ENCODE results near the gene RAI1. TPM values are rescaled to one million over a fixed set of nuclear protein-coding genes. Genes with fewer than 3 reads are reported as not detected.

Gene RAI1
- total and polyA plus RNA-seq, 10 of the 15 experiments (the other 5 are each of a cell fraction or from before 2014, with no cell fraction given), result 0.66 to 37.7 (median 6.0) TPM

DNA sequence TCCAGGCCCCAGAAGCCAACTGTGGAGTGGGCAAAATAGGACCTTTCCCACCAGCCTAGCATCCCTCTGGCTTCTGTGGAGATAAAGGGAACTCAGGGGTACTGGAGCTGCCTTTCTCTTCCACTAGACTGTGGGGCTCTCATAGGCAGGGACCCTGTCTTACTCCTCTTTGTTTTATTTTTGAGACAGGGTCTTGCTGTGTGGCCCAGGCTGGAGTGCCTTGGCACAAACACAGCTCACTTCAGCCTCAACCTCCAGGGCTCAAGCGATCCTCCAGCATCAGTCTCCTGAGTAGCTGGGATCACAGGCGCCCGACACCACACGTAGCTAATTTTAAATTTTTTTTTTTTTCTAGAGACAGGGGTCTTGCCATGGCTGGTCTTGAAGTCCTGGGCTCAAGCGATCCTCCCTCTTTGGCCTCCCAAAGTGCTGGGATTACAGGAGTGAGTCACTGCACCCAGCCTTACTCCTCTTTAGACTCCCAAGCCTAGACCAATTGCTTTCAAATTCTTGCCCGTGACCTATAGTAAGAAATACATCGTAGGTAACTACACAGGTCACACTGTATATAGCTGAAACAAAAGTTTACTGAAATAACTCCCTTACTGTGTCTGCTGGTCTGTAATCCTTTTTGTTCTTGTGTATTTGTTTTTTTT, 2.6 kb downstream of the RAI1 start:
- RAD21 ChIA-PET (ENCODE audit: unreplicated experiment), result interaction anchor here (0.6 to 3.3 kb wide), 7 partner anchors 9 to 405 kb away, joined by 3 to 75 read pairs (median 5); no protein-coding TSS in a partner anchor
- Histone ChIP-seq H3K4me3 (peak overlapping the region; percentile 99), H3K36me3 (ENCODE audit: control insufficient read depth in 2 of 2, insufficient read depth in 2 of 2, low read length in 1 of 2) (peaks cover 0 to 3% of the 10 kb centered on the region in 2 experiments; a peak in 1 of 4 replicates), H3K4me1 (ENCODE audit: control insufficient read depth, insufficient read depth, low read length) (peaks cover 37% of the 10 kb centered on the region), H3K9ac (ENCODE audit: control insufficient read depth, insufficient read depth, low read length) (peak overlapping the region; percentile 88), H3K4me2 (ENCODE audit: control insufficient read depth, insufficient read depth) (peak overlapping the region; percentile 96), H3K27me3 (replicated peaks in 1 of 2; ENCODE audit: control insufficient read depth in 2 of 2, insufficient read depth in 2 of 2, low read length in 1 of 2) (no peaks in the 10 kb centered on the region), H3K79me2 (ENCODE audit: control insufficient read depth, insufficient read depth, low read length) (peaks cover 66% of the 10 kb centered on the region), H3K27ac (ENCODE audit: control insufficient read depth, insufficient read depth) (peak overlapping the region; percentile 90), H2AFZ (ENCODE audit: control insufficient read depth, low read depth, low read length) (no peak overlapping the region), H3K9me3 (replicated peaks; ENCODE audit: control insufficient read depth, insufficient read depth, low read length) (no peaks in the 10 kb centered on the region), H4K20me1 (ENCODE audit: control insufficient read depth, insufficient read depth) (no peaks in the 10 kb centered on the region)
- TF ChIP-seq, protein P1, sequence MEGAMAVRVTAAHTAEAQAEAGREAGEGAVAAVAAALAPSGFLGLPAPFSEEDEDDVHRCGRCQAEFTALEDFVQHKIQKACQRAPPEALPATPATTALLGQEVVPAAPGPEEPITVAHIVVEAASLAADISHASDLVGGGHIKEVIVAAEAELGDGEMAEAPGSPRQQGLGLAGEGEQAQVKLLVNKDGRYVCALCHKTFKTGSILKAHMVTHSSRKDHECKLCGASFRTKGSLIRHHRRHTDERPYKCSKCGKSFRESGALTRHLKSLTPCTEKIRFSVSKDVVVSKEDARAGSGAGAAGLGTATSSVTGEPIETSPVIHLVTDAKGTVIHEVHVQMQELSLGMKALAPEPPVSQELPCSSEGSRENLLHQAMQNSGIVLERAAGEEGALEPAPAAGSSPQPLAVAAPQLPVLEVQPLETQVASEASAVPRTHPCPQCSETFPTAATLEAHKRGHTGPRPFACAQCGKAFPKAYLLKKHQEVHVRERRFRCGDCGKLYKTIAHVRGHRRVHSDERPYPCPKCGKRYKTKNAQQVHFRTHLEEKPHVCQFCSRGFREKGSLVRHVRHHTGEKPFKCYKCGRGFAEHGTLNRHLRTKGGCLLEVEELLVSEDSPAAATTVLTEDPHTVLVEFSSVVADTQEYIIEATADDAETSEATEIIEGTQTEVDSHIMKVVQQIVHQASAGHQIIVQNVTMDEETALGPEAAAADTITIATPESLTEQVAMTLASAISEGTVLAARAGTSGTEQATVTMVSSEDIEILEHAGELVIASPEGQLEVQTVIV (IDR thresholded peaks at IDR 0.05; ENCODE audit: borderline replicate concordance, partially characterized antibody), result no peak
- TF ChIP-seq, protein P2, sequence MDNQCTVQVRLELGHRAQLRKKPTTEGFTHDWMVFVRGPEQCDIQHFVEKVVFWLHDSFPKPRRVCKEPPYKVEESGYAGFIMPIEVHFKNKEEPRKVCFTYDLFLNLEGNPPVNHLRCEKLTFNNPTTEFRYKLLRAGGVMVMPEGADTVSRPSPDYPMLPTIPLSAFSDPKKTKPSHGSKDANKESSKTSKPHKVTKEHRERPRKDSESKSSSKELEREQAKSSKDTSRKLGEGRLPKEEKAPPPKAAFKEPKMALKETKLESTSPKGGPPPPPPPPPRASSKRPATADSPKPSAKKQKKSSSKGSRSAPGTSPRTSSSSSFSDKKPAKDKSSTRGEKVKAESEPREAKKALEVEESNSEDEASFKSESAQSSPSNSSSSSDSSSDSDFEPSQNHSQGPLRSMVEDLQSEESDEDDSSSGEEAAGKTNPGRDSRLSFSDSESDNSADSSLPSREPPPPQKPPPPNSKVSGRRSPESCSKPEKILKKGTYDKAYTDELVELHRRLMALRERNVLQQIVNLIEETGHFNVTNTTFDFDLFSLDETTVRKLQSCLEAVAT (IDR thresholded peaks at IDR 0.05), result peak; percentile 86
- 0 out of 2 replicates have a peak, but pooled peaks have one; percentile 44 for TF ChIP-seq WRNIP1 (IDR thresholded peaks at IDR 0.05; ENCODE audit: borderline replicate concordance, low read depth, low read length)
- TF ChIP-seq IKZF2 (IDR thresholded peaks at IDR 0.05), result no peak
- TF ChIP-seq BACH1 (IDR thresholded peaks at IDR 0.05; ENCODE audit: borderline replicate concordance), result no peak
- TF ChIP-seq, protein P3, sequence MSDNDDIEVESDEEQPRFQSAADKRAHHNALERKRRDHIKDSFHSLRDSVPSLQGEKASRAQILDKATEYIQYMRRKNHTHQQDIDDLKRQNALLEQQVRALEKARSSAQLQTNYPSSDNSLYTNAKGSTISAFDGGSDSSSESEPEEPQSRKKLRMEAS (IDR thresholded peaks at IDR 0.05; ENCODE audit: low read depth, low read length), result no peak
- TF ChIP-seq, protein P4, sequence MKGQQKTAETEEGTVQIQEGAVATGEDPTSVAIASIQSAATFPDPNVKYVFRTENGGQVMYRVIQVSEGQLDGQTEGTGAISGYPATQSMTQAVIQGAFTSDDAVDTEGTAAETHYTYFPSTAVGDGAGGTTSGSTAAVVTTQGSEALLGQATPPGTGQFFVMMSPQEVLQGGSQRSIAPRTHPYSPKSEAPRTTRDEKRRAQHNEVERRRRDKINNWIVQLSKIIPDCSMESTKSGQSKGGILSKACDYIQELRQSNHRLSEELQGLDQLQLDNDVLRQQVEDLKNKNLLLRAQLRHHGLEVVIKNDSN (IDR thresholded peaks at IDR 0.05; ENCODE audit: borderline replicate concordance, extremely low read length, insufficient read depth, low read depth, low read length), result no peak
- TF ChIP-seq RAD21 (IDR thresholded peaks at IDR 0.05; ENCODE audit: insufficient read depth, low read depth, low read length), result no peak
- TF ChIP-seq, protein P5, sequence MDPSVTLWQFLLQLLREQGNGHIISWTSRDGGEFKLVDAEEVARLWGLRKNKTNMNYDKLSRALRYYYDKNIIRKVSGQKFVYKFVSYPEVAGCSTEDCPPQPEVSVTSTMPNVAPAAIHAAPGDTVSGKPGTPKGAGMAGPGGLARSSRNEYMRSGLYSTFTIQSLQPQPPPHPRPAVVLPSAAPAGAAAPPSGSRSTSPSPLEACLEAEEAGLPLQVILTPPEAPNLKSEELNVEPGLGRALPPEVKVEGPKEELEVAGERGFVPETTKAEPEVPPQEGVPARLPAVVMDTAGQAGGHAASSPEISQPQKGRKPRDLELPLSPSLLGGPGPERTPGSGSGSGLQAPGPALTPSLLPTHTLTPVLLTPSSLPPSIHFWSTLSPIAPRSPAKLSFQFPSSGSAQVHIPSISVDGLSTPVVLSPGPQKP (IDR thresholded peaks at IDR 0.05; ENCODE audit: low read depth, low read length), result no peak
- TF ChIP-seq ZNF24 (IDR thresholded peaks at IDR 0.05), result no peak
- SMC1A ChIA-PET (ENCODE audit: uncharacterized antibody, unreplicated experiment), result interaction anchor here (0.8 to 3.4 kb wide), 9 partner anchors 9 to 276 kb away, joined by 3 to 47 read pairs (median 3); partner anchors contain the start of gene SREBF1
- no TSS peak for BruUV-seq (replicated peaks)
- CTCF ChIA-PET, result interaction anchor here (0.7 to 3.1 kb wide), 7 partner anchors 12 to 349 kb away, joined by 3 to 17 read pairs (median 4); no protein-coding TSS in a partner anchor
- no peak for ATAC-seq
- intact Hi-C loops (cut with micrococcal nuclease; ENCODE audit: unreplicated experiment), result loop anchor here (2.0 to 5.0 kb wide), 3 partner anchors 43 to 349 kb away; no protein-coding TSS in a partner anchor
- WGBS (ENCODE audit: insufficient coverage, insufficient replicate concordance, low lambda C conversion rate, missing lambda C conversion rate), result 95% methylated on average over 7 of the region's 7 CpGs
- no peak for DNase-seq (ENCODE audit: low read depth, low spot score)
- in situ Hi-C loops (cut with MboI), result no loop called here
- POLR2A ChIA-PET, result interaction anchor here (0.5 to 3.1 kb wide), 7 partner anchors 9 to 232 kb away, joined by 3 to 56 read pairs (median 6); partner anchors contain the start of gene SREBF1
- FAIRE-seq, result no peak
